SK-N-SH treated with all-trans-retinoic acid at 6 μM for 48 hours (cell line): ENCODE data around the gene SLC25A41.

Experiments used
- ATAC-seq: fragments of 200-7000 bp; cut with Tn5 transposase; 3 replicates; pipeline ENCODE4 v1.9.1; 2020; ENCODE audit warnings: mild to moderate bottlenecking, moderate library complexity
- ARNTL ChIP-seq: fragments of 450-650 bp; formaldehyde crosslinking; IDR thresholded peaks from 2 replicates; pipeline ENCODE4 v1.5.0; 2020; ENCODE audit warnings: low read depth, mild to moderate bottlenecking, moderate library complexity, borderline replicate concordance
- BACH2 ChIP-seq: fragments of 250-450 bp; sonication (Bioruptor Pico); IDR thresholded peaks from 2 replicates; pipeline ENCODE4 v1.9.0; 2021; ENCODE audit warnings: mild to moderate bottlenecking, borderline replicate concordance
- CREB5 ChIP-seq: fragments of 250-450 bp; sonication (Bioruptor Pico); IDR thresholded peaks from 2 replicates; pipeline ENCODE4 v1.5.1; 2020; ENCODE audit warnings: low read depth, mild to moderate bottlenecking, moderate library complexity
- CSDC2 ChIP-seq: fragments of 250-450 bp; sonication (Bioruptor Pico); IDR thresholded peaks from 2 replicates; pipeline ENCODE4 v1.5.0; 2020; ENCODE audit warnings: mild to moderate bottlenecking, moderate library complexity
- CSRNP3 ChIP-seq: fragments of 250-450 bp; sonication (Bioruptor Pico); IDR thresholded peaks from 2 replicates; pipeline ENCODE4 v1.5.1; 2021; ENCODE audit warnings: mild to moderate bottlenecking, moderate library complexity
- ESRRG ChIP-seq: fragments of 250-450 bp; sonication (Bioruptor Pico); IDR thresholded peaks from 2 replicates; pipeline ENCODE4 v1.6.1; 2021; ENCODE audit warnings: mild to moderate bottlenecking
- GLIS3 ChIP-seq: fragments of 250-450 bp; sonication (Bioruptor Pico); IDR thresholded peaks from 2 replicates; pipeline ENCODE4 v1.5.0; 2020; ENCODE audit warnings: mild to moderate bottlenecking, moderate library complexity
- ISL1 ChIP-seq: fragments of 250-450 bp; sonication (Bioruptor Pico); IDR thresholded peaks from 2 replicates; pipeline ENCODE4 v2.1.2; 2022; ENCODE audit warnings: mild to moderate bottlenecking, moderate library complexity
- OSR1 ChIP-seq: fragments of 250-450 bp; sonication (Bioruptor Pico); IDR thresholded peaks from 2 replicates; pipeline ENCODE4 v1.8.0; 2022; ENCODE audit warnings: moderate library complexity, mild to moderate bottlenecking, inconsistent platforms
- PATZ1 ChIP-seq: fragments of 250-450 bp; sonication (Bioruptor Pico); IDR thresholded peaks from 2 replicates; pipeline ENCODE4 v1.8.0; 2020; ENCODE audit warnings: mild to moderate bottlenecking, moderate library complexity, borderline replicate concordance
- PPARA ChIP-seq: fragments of 250-450 bp; sonication (Bioruptor Pico); IDR thresholded peaks from 2 replicates; pipeline ENCODE4 v1.5.0; 2020; ENCODE audit warnings: mild to moderate bottlenecking, borderline replicate concordance
- RARB ChIP-seq: fragments of 250-450 bp; sonication (Bioruptor Pico); IDR thresholded peaks from 2 replicates; pipeline ENCODE4 v1.8.0; 2021; ENCODE audit warnings: mild to moderate bottlenecking, moderate library complexity
- SNAI2 ChIP-seq: fragments of 250-450 bp; sonication (Bioruptor Pico); IDR thresholded peaks from 2 replicates; pipeline ENCODE4 v1.5.0; 2020; ENCODE audit warnings: mild to moderate bottlenecking, moderate library complexity
- TCF4 ChIP-seq: fragments of 250-450 bp; sonication (Bioruptor Pico); IDR thresholded peaks from 2 replicates; pipeline ENCODE4 v1.8.0; 2021; ENCODE audit warnings: mild to moderate bottlenecking, moderate library complexity, borderline replicate concordance
- TOX ChIP-seq: fragments of 250-450 bp; sonication (Bioruptor Pico); IDR thresholded peaks from 2 replicates; pipeline ENCODE4 v1.8.0; 2021; ENCODE audit warnings: mild to moderate bottlenecking, moderate library complexity, borderline replicate concordance
- TSHZ2 ChIP-seq: fragments of 250-450 bp; sonication (Bioruptor Pico); IDR thresholded peaks from 2 replicates; pipeline ENCODE4 v1.5.0; 2020; ENCODE audit warnings: mild to moderate bottlenecking, moderate library complexity
- ZC3H10 ChIP-seq: fragments of 250-450 bp; sonication (Bioruptor Pico); IDR thresholded peaks from 2 replicates; pipeline ENCODE4 v1.5.1; 2021; ENCODE audit warnings: mild to moderate bottlenecking, moderate library complexity
- ZNF565 ChIP-seq: fragments of 450-650 bp; formaldehyde crosslinking; conservative IDR thresholded peaks from 2 replicates; pipeline ENCODE4 v1.5.0; 2020; ENCODE audit warnings: low read depth, mild to moderate bottlenecking, moderate library complexity
- ZNF70 ChIP-seq: fragments of 450-650 bp; formaldehyde crosslinking; IDR thresholded peaks from 2 replicates; pipeline ENCODE4 v1.5.0; 2020; ENCODE audit warnings: mild to moderate bottlenecking, moderate library complexity
- ZNF8 ChIP-seq: fragments of 450-650 bp; formaldehyde crosslinking; IDR thresholded peaks from 2 replicates; pipeline ENCODE4 v1.5.0; 2020; ENCODE audit warnings: mild to moderate bottlenecking, moderate library complexity

The SLC25A41 gene

GRCh38 chr19:6451583-6452222 is 18.1 kb upstream of the SLC25A41 start:
- ATAC-seq: no peak
- TF ChIP-seq PPARA (CRISPR knock-in tag) (no peak), CSDC2 (CRISPR knock-in tag) (no peak), BACH2 (CRISPR knock-in tag) (no peak), ESRRG (no peak), TCF4 (CRISPR knock-in tag) (no peak), ZNF8 (CRISPR knock-in tag) (no peak), ZNF70 (no peak), ISL1 (CRISPR knock-in tag) (no peak), CREB5 (CRISPR knock-in tag) (no peak), CSRNP3 (no peak), GLIS3 (CRISPR knock-in tag) (no peak), PATZ1 (no peak), SNAI2 (CRISPR knock-in tag) (no peak), ARNTL (CRISPR knock-in tag) (no peak)

GRCh38 chr19:6450166-6450565 is 16.6 kb upstream of the SLC25A41 start:
- TF ChIP-seq ZNF565 (CRISPR knock-in tag) (no peak), PPARA (CRISPR knock-in tag) (no peak)
- TF ChIP-seq, all 23 proteins: peak for 0
- no peak for ATAC-seq

- no peak for TF ChIP-seq ZC3H10 (CRISPR knock-in tag)
- TF ChIP-seq TSHZ2: no peak
- no peak for TF ChIP-seq CSDC2 (CRISPR knock-in tag)
- no peak for TF ChIP-seq RARB (CRISPR knock-in tag)
- no peak for TF ChIP-seq PATZ1
- no peak for TF ChIP-seq GLIS3 (CRISPR knock-in tag)
- no peak for TF ChIP-seq SNAI2 (CRISPR knock-in tag)
- no peak for TF ChIP-seq TCF4 (CRISPR knock-in tag)
- no peak for TF ChIP-seq OSR1 (CRISPR knock-in tag)
- TF ChIP-seq CREB5 (CRISPR knock-in tag): no peak
- no peak for TF ChIP-seq ZNF70
- no peak for TF ChIP-seq TOX (CRISPR knock-in tag)
- ATAC-seq: no peak
Observed at GRCh38 chr19:6448045-6448444, 14.5 kb upstream of the SLC25A41 start.
